Measurements from ENCODE around the gene SKOR2.
"Not testable (repeated sequence)": the region's sequence is repeated elsewhere in the genome, so short reads cannot be mapped to it uniquely, and the experiment has no call there.

GRCh38 chr18:47158404-47158803, 93.1 kb downstream of the SKOR2 start:
- TF ChIP-seq POLR2G (IDR thresholded peaks at IDR 0.05; ENCODE audit: low read depth, low read length); ATF2 (CRISPR knock-in tag; IDR thresholded peaks at IDR 0.05); ZNF513 (CRISPR knock-in tag; conservative IDR thresholded peaks at IDR 0.05); ZZZ3 (CRISPR knock-in tag; IDR thresholded peaks at IDR 0.05; ENCODE audit: borderline replicate concordance); ARNT (IDR thresholded peaks at IDR 0.05); ZNF768 (CRISPR knock-in tag; IDR thresholded peaks at IDR 0.05); MED1 (CRISPR knock-in tag; IDR thresholded peaks at IDR 0.05); ZNF607 (CRISPR knock-in tag; IDR thresholded peaks at IDR 0.05; ENCODE audit: borderline replicate concordance); ZNF639 (CRISPR knock-in tag; conservative IDR thresholded peaks at IDR 0.05); GTF3A (CRISPR knock-in tag; conservative IDR thresholded peaks at IDR 0.05); ATF7 (IDR thresholded peaks at IDR 0.05); ATF7 (CRISPR knock-in tag; IDR thresholded peaks at IDR 0.05): not testable (repeated sequence)
- TF ChIP-seq, protein P1, sequence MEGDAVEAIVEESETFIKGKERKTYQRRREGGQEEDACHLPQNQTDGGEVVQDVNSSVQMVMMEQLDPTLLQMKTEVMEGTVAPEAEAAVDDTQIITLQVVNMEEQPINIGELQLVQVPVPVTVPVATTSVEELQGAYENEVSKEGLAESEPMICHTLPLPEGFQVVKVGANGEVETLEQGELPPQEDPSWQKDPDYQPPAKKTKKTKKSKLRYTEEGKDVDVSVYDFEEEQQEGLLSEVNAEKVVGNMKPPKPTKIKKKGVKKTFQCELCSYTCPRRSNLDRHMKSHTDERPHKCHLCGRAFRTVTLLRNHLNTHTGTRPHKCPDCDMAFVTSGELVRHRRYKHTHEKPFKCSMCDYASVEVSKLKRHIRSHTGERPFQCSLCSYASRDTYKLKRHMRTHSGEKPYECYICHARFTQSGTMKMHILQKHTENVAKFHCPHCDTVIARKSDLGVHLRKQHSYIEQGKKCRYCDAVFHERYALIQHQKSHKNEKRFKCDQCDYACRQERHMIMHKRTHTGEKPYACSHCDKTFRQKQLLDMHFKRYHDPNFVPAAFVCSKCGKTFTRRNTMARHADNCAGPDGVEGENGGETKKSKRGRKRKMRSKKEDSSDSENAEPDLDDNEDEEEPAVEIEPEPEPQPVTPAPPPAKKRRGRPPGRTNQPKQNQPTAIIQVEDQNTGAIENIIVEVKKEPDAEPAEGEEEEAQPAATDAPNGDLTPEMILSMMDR (CRISPR knock-in tag; IDR thresholded peaks at IDR 0.05): not testable (repeated sequence)

Data from HepG2 (cell line).